IMR-90 (cell line): ENCODE measurements around the gene GNAT2. TPM values are rescaled to one million over a fixed set of nuclear protein-coding genes. Genes with fewer than 3 reads are reported as not detected.
"Not testable (repeated sequence)": the region's sequence is repeated elsewhere in the genome, so short reads cannot be mapped to it uniquely, and the experiment has no call there.

Experiments used
- ATAC-seq: fragments of 200-7000 bp; cut with Tn5 transposase; 2 replicates; pipeline ENCODE4 v1.9.1; 2020; ENCODE audit warnings: low read depth, mild to moderate bottlenecking, moderate library complexity
- BruUV-seq: library from RNA; stranded (reverse); fragments of 400-500 nt; replicated peaks from 2 replicates; lab custom pipeline; 2021; lab: Mats Ljungman, UMichigan
- CTCF ChIA-PET: fragments of 300-600 bp; formaldehyde crosslinking; extraction: SDS; loops from one replicate; lab custom pipeline; 2021; ENCODE audit warnings: antibody characterized with exemption; lab: Yijun Ruan, JAX
- POLR2A ChIA-PET: fragments of 300-600 bp; sonication (Branson Sonifier 250); formaldehyde crosslinking; loops from one replicate; lab custom pipeline; 2022; ENCODE audit warnings: antibody characterized with exemption; ENCODE audit not compliant: unreplicated experiment; lab: Charles Lee
- DNase-seq: peaks from one replicate; pipeline ENCODE4 v3.0.0; 2013
- H2AFZ ChIP-seq: replicated peaks from 2 replicates; pipeline ENCODE3; 2013; ENCODE audit warnings: low read length, mild to moderate bottlenecking; ENCODE audit not compliant: poor library complexity
- H2AK5ac ChIP-seq: 2 replicates; pipeline ENCODE4 v1.6.1; 2013; ENCODE audit warnings: low read depth, low read length, inconsistent platforms
- H2AK9ac ChIP-seq: replicated peaks from 2 replicates; pipeline ENCODE3; 2013; ENCODE audit warnings: mild to moderate bottlenecking, low read depth, low read length, moderate library complexity; ENCODE audit not compliant: poor library complexity
- H2BK120ac ChIP-seq: 2 replicates; pipeline ENCODE4 v1.6.1; 2013; ENCODE audit warnings: low read depth, low read length, inconsistent platforms
- H2BK15ac ChIP-seq: 3 replicates; pipeline ENCODE4 v1.6.1; 2013; ENCODE audit warnings: low read depth, low read length, inconsistent platforms
- H2BK20ac ChIP-seq: 2 replicates; pipeline ENCODE4 v1.6.1; 2013; ENCODE audit warnings: low read depth, mild to moderate bottlenecking, inconsistent platforms, low read length, moderate library complexity
- H2BK5ac ChIP-seq: 2 replicates; pipeline ENCODE4 v1.6.1; 2013; ENCODE audit warnings: mild to moderate bottlenecking, low read depth, low read length, inconsistent platforms; ENCODE audit not compliant: poor library complexity, severe bottlenecking
- H3K14ac ChIP-seq: replicated peaks from 2 replicates; pipeline ENCODE4 v1.6.1; 2013; ENCODE audit warnings: low read depth, low read length, inconsistent platforms
- H3K18ac ChIP-seq: 2 replicates; pipeline ENCODE4 v1.6.1; 2013; ENCODE audit warnings: low read depth, low read length, control low read depth
- H3K23ac ChIP-seq: 2 replicates; pipeline ENCODE4 v1.6.1; 2013; ENCODE audit warnings: low read depth, low read length, inconsistent platforms
- H3K27ac ChIP-seq: 2 replicates; pipeline ENCODE4 v1.5.1; 2013; ENCODE audit warnings: mild to moderate bottlenecking, control low read depth, low read length; ENCODE audit not compliant: insufficient read depth
- H3K27me3 ChIP-seq: 2 replicates; pipeline ENCODE4 v1.6.1; 2013; ENCODE audit warnings: low read length; ENCODE audit not compliant: control insufficient read depth, insufficient read depth
- H3K36me3 ChIP-seq: 2 replicates; pipeline ENCODE4 v1.6.1; 2013; ENCODE audit warnings: low read length, mixed read lengths; ENCODE audit not compliant: control insufficient read depth, insufficient read depth
- H3K4ac ChIP-seq: 2 replicates; pipeline ENCODE4 v1.6.1; 2013; ENCODE audit warnings: low read depth, low read length, inconsistent platforms
- H3K4me1 ChIP-seq: 2 replicates; pipeline ENCODE4 v1.6.1; 2013; ENCODE audit warnings: low read length, mixed read lengths; ENCODE audit not compliant: control insufficient read depth, insufficient read depth
- H3K4me2 ChIP-seq: 2 replicates; pipeline ENCODE4 v1.6.1; 2013; ENCODE audit warnings: low read depth, mild to moderate bottlenecking, control low read depth, low read length, moderate library complexity
- H3K4me3 ChIP-seq: 2 replicates; pipeline ENCODE4 v1.5.1; 2013; ENCODE audit warnings: low read depth, mild to moderate bottlenecking, control low read depth, low read length, moderate library complexity; ENCODE audit not compliant: insufficient read depth
- H3K56ac ChIP-seq: 2 replicates; pipeline ENCODE4 v1.6.1; 2013; ENCODE audit warnings: low read length, inconsistent platforms; ENCODE audit not compliant: insufficient read depth; ENCODE audit errors: extremely low read depth
- H3K79me1 ChIP-seq, 2 experiments: 2 replicates each; pipeline ENCODE4 v1.6.1; 2013; ENCODE audit warnings: low read length in 2 of 2, inconsistent platforms in 1 of 2, low read depth in 1 of 2
- H3K9ac ChIP-seq: 2 replicates; pipeline ENCODE4 v1.6.1; 2013; ENCODE audit warnings: low read depth, low read length, control low read depth
- H3K9me1 ChIP-seq: 2 replicates; pipeline ENCODE4 v1.6.1; 2013; ENCODE audit warnings: low read length, inconsistent platforms; ENCODE audit not compliant: insufficient read depth
- H3K9me3 ChIP-seq: 2 replicates; pipeline ENCODE4 v1.6.1; 2013; ENCODE audit warnings: low read length; ENCODE audit not compliant: control insufficient read depth, insufficient read depth
- H4K20me1 ChIP-seq: 2 replicates; pipeline ENCODE4 v1.6.1; 2013; ENCODE audit warnings: low read length, inconsistent platforms; ENCODE audit not compliant: insufficient read depth
- H4K5ac ChIP-seq: 2 replicates; pipeline ENCODE4 v1.6.1; 2013; ENCODE audit warnings: mild to moderate bottlenecking, low read depth, low read length, control low read depth
- H4K8ac ChIP-seq, 2 experiments: 2 replicates each; pipeline ENCODE4 v1.6.1; 2013; ENCODE audit warnings: low read depth in 2 of 2, low read length in 2 of 2, control low read depth in 1 of 2, inconsistent platforms in 1 of 2
- H4K91ac ChIP-seq: 2 replicates; pipeline ENCODE4 v1.6.1; 2013; ENCODE audit warnings: low read depth, low read length, inconsistent platforms; ENCODE audit not compliant: insufficient read depth
- BHLHE40 ChIP-seq: fragments of 150-350 bp; IDR thresholded peaks from 2 replicates; pipeline ENCODE4 v1.6.1; 2016; ENCODE audit warnings: mild to moderate bottlenecking, low read depth, low read length
- CEBPB ChIP-seq: IDR thresholded peaks from 2 replicates; pipeline ENCODE4 v1.6.1; 2012; ENCODE audit warnings: low read depth, low read length, improper control_type of control experiment
- CTCF ChIP-seq: conservative IDR thresholded peaks from 2 replicates; pipeline ENCODE4 v1.5.1; 2012; ENCODE audit warnings: mild to moderate bottlenecking, low read depth, low read length, improper control_type of control experiment
- MAZ ChIP-seq: IDR thresholded peaks from 2 replicates; pipeline ENCODE4 v1.6.1; 2012; ENCODE audit warnings: low read depth, mild to moderate bottlenecking, low read length, improper control_type of control experiment, moderate library complexity, borderline replicate concordance
- RFX5 ChIP-seq: IDR thresholded peaks from 2 replicates; pipeline ENCODE4 v1.8.0; 2012; ENCODE audit warnings: low read depth, mild to moderate bottlenecking, low read length, moderate library complexity
- WGBS, 2 experiments: methylation state at CpG; one replicate each; pipeline versions ENCODE4 v1.1.5 to v1.1.7; 2013; ENCODE audit warnings: missing lambda C conversion rate in 2 of 2; ENCODE audit not compliant: insufficient read length in 1 of 2; ENCODE audit errors: extremely low coverage in 2 of 2; 5-methylcytosine and 5-hydroxymethylcytosine counted together
- dilution Hi-C: fragments of 300-500 bp; cut with HindIII; formaldehyde crosslinking; loops from one replicate; pipeline ENCODE4 v1.14.3; 2018; ENCODE audit warnings: low sequenced_read_pairs; ENCODE audit not compliant: unreplicated experiment
- in situ Hi-C: fragments of 300-500 bp; cut with MboI; formaldehyde crosslinking; loops from 3 replicates; pipeline ENCODE4 v1.14.3; 2019; ENCODE audit warnings: low sequenced_read_pairs, inconsistent platforms, mixed read lengths
- intact Hi-C: fragments of 100-400 bp; cut with micrococcal nuclease; formaldehyde crosslinking; loops from 2 replicates; pipeline ENCODE4 v1.10.0; 2022
- polyA plus RNA-seq, 3 experiments: library from polyadenylated mRNA; depleted of rRNA; stranded (reverse); fragments of >200 nt; gene quantifications; 2 replicates each; pipeline ENCODE4 v1.2.3, GENCODE V29; 2012; ENCODE audit warnings: low replicate concordance in 1 of 3
- total RNA-seq: library from RNA; depleted of rRNA; stranded (reverse); fragments of >200 nt; gene quantifications from 2 replicates; pipeline ENCODE4 v1.2.3, GENCODE V29; 2012

GNAT2 gene
- total and polyA plus RNA-seq, 2 of the 4 experiments (the other 2 are of a cell fraction) = 0.17 to 0.36 TPM

GRCh38 chr1:109661391-109661790, 42.0 kb upstream of the GNAT2 start:
- Histone ChIP-seq H3K4me1 (peaks cover 3% of the 10 kb centered on the region; the same call in 1 of the 2 replicates), H4K8ac (no peak overlapping the region), H3K9me3 (no peaks in the 10 kb centered on the region), H4K20me1 (no peaks in the 10 kb centered on the region), H3K27ac (no peak overlapping the region), H3K79me1 (no peaks in the 10 kb centered on the region; a peak in 1 of 4 replicates), H3K4me2 (no peak overlapping the region), H2BK5ac (no peak overlapping the region), H4K5ac (no peak overlapping the region), H3K36me3 (peaks cover 16% of the 10 kb centered on the region; the same call in 1 of the 2 replicates), H3K18ac (no peak overlapping the region), H2AFZ (no peak overlapping the region), H2BK15ac (no peak overlapping the region), H3K27me3 (no peaks in the 10 kb centered on the region), H2BK20ac (no peak overlapping the region), H3K9me1 (peaks cover 10% of the 10 kb centered on the region), H3K14ac (no peak overlapping the region), H2AK5ac (no peak overlapping the region), H4K91ac (no peak overlapping the region), H3K4me3 (no peak overlapping the region), H2BK120ac (no peak overlapping the region), H2AK9ac (no peak overlapping the region), H3K56ac (no peak overlapping the region), H3K9ac (no peak overlapping the region), H3K4ac (no peak overlapping the region), H3K23ac (no peak overlapping the region)
- in situ Hi-C loops = no loop called here
- ATAC-seq = no peak
- dilution Hi-C loops = no loop called here
- BruUV-seq = no TSS peak
- CTCF ChIA-PET = no interaction called here
- intact Hi-C loops = no loop called here
- no peak for TF ChIP-seq RFX5
- TF ChIP-seq CEBPB = no peak
- TF ChIP-seq CTCF = no peak
- no peak for TF ChIP-seq MAZ
- no peak for TF ChIP-seq BHLHE40
- DNase-seq = no peak
- POLR2A ChIA-PET = no interaction called here
- no CpG with 5 or more reads among the region's 2 CpGs for WGBS, 2 experiments

GRCh38 chr1:109660691-109661026, 41.2 kb upstream of the GNAT2 start:
- H3K79me1 ChIP-seq, H3K9me3 ChIP-seq, H2AK5ac ChIP-seq, H3K4me3 ChIP-seq, intact Hi-C loops, H4K20me1 ChIP-seq, H3K4me2 ChIP-seq, H3K9me1 ChIP-seq, H3K27me3 ChIP-seq, H4K8ac ChIP-seq, H3K4ac ChIP-seq, H3K14ac ChIP-seq, H2BK20ac ChIP-seq, dilution Hi-C loops, H4K5ac ChIP-seq, H3K9ac ChIP-seq, H2BK15ac ChIP-seq, H3K56ac ChIP-seq, H3K4me1 ChIP-seq, H4K91ac ChIP-seq, H3K18ac ChIP-seq, BruUV-seq, H2BK5ac ChIP-seq, H3K27ac ChIP-seq, CTCF ChIA-PET, H3K23ac ChIP-seq, in situ Hi-C loops, POLR2A ChIA-PET, ATAC-seq, DNase-seq, H2AFZ ChIP-seq, H2BK120ac ChIP-seq: not testable (repeated sequence)
- Histone ChIP-seq H3K36me3 (peaks cover 16% of the 10 kb centered on the region; the same call in 1 of the 2 replicates), H2AK9ac (peak overlapping the region; percentile 42)
- WGBS, 2 experiments = no CpG with 5 or more reads among the region's 4 CpGs
